ENCODE results near the gene NELL1. TPM values are rescaled to one million over a fixed set of nuclear protein-coding genes. Genes with fewer than 3 reads are reported as not detected.

NELL1 gene
- total and polyA plus RNA-seq, 4 donors: 0.05 to 0.31 (median 0.12) TPM; not detected in 1

DNA sequence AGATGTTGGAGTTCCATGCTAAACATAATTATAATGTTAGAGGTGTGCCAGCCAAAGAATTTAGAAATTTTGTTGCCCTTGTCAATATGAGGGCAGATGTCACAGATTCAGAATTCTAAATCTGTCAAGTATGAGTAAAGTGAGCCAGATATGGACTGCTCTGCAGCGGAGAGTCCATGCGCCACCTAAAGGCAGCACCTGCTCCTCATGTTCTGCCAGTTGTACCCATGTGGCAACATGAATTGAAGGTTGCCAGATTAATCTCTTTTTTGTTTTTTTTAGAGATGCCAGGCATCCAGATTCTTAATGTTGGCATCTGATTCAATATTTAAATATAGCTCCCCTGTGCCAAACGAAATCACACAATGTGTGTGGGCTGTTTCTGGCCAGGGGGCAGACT lies 844.9 kb downstream of the NELL1 start:
- ATAC-seq (ENCODE audit: insufficient read depth, low FRiP score): no peak
- H3K9me3 ChIP-seq (ENCODE audit: control insufficient read depth in 4 of 4, insufficient read depth in 3 of 4, low read length in 3 of 4): no peaks in the 10 kb centered on the region
- H3K9ac ChIP-seq (ENCODE audit: insufficient read depth in 1 of 2, low read length in 2 of 2): no peak overlapping the region
- DNase-seq: peak; percentile 2 to 13 (median 12)
- WGBS, 2 donors: 64 to 65% methylated on average over 3 of the region's 3 CpGs
- H3K27me3 ChIP-seq (ENCODE audit: control insufficient read depth in 3 of 3, insufficient read depth in 3 of 3, low read length in 2 of 3): no peaks in the 10 kb centered on the region
- TF ChIP-seq, protein P1, sequence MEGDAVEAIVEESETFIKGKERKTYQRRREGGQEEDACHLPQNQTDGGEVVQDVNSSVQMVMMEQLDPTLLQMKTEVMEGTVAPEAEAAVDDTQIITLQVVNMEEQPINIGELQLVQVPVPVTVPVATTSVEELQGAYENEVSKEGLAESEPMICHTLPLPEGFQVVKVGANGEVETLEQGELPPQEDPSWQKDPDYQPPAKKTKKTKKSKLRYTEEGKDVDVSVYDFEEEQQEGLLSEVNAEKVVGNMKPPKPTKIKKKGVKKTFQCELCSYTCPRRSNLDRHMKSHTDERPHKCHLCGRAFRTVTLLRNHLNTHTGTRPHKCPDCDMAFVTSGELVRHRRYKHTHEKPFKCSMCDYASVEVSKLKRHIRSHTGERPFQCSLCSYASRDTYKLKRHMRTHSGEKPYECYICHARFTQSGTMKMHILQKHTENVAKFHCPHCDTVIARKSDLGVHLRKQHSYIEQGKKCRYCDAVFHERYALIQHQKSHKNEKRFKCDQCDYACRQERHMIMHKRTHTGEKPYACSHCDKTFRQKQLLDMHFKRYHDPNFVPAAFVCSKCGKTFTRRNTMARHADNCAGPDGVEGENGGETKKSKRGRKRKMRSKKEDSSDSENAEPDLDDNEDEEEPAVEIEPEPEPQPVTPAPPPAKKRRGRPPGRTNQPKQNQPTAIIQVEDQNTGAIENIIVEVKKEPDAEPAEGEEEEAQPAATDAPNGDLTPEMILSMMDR (IDR thresholded peaks at IDR 0.05; ENCODE audit: control extremely low read depth, extremely low read depth): no peak
- H3K36me3 ChIP-seq (ENCODE audit: control insufficient read depth in 4 of 4, insufficient read depth in 4 of 4, low read length in 4 of 4): no peaks in the 10 kb centered on the region
- no peaks in the 10 kb centered on the region for H3K4me1 ChIP-seq (ENCODE audit: control insufficient read depth in 5 of 5, insufficient read depth in 5 of 5, low read length in 5 of 5)
- no peak overlapping the region for H3K27ac ChIP-seq (ENCODE audit: low read depth in 1 of 2, low read length in 1 of 2)
- H3K4me3 ChIP-seq: no peak overlapping the region

DNA sequence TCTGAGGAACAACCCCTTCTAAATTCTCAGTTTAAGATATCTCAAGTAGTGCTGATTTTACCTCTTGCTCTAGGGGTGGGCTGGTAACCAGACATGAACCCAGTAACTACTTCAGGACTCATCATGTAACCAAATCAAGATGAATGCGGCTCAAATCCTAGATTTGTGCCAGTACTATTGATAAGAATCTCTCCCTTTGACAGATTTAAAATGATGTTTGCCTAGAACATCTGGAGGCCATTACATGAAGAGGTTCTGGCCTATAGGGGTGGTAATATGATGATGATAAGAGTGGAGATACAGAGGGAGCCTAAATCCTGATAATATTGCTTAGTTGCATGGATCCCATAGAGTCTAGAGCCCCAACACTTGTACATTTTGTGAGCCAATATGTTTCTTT lies 850.9 kb downstream of the NELL1 start:
- no peak for ATAC-seq (ENCODE audit: insufficient read depth, low FRiP score)
- H3K4me3 ChIP-seq: no peak overlapping the region
- H3K4me1 ChIP-seq (ENCODE audit: control insufficient read depth in 5 of 5, insufficient read depth in 5 of 5, low read length in 5 of 5): no peaks in the 10 kb centered on the region
- H3K9me3 ChIP-seq (ENCODE audit: control insufficient read depth in 4 of 4, insufficient read depth in 3 of 4, low read length in 3 of 4): no peaks in the 10 kb centered on the region
- 85 to 88% methylated on average over 1 of the region's 1 CpG for WGBS, 2 donors
- no peaks in the 10 kb centered on the region for H3K27me3 ChIP-seq (ENCODE audit: control insufficient read depth in 3 of 3, insufficient read depth in 3 of 3, low read length in 2 of 3)
- TF ChIP-seq, protein P1 (IDR thresholded peaks at IDR 0.05; ENCODE audit: control extremely low read depth, extremely low read depth): no peak
- H3K36me3 ChIP-seq (ENCODE audit: control insufficient read depth in 4 of 4, insufficient read depth in 4 of 4, low read length in 4 of 4): no peaks in the 10 kb centered on the region
- no peak overlapping the region for H3K9ac ChIP-seq (ENCODE audit: insufficient read depth in 1 of 2, low read length in 2 of 2)
- H3K27ac ChIP-seq (ENCODE audit: low read depth in 1 of 2, low read length in 1 of 2): no peak overlapping the region
- no peak for DNase-seq

DNA sequence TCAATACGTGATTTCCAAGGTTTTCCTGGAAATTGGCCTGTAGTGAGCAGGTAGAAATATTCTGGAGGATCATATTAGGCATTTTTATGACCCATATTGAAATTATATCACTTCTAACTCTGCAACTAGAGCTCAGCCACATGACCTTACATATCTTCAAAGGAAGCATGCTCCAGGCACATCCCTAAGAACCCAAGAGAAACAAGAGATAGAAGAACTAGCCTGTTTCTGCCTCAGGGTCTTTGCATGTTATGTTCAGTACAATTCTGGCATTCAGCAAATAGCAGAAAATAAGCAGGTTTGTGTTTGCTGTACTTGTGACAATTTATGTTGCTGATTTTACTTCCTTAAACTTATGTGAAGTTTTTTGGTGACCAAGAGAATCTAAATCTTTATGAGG lies 859.8 kb downstream of the NELL1 start:
- H3K4me3 ChIP-seq: no peak overlapping the region
- H3K4me1 ChIP-seq (ENCODE audit: control insufficient read depth in 5 of 5, insufficient read depth in 5 of 5, low read length in 5 of 5): no peaks in the 10 kb centered on the region
- DNase-seq (no peak), ATAC-seq (ENCODE audit: insufficient read depth, low FRiP score) (no peak)
- H3K36me3 ChIP-seq (ENCODE audit: control insufficient read depth in 4 of 4, insufficient read depth in 4 of 4, low read length in 4 of 4): no peaks in the 10 kb centered on the region
- no peaks in the 10 kb centered on the region for H3K27me3 ChIP-seq (ENCODE audit: control insufficient read depth in 3 of 3, insufficient read depth in 3 of 3, low read length in 2 of 3)
- H3K27ac ChIP-seq (ENCODE audit: low read depth in 1 of 2, low read length in 1 of 2): no peak overlapping the region
- TF ChIP-seq, protein P1 (IDR thresholded peaks at IDR 0.05; ENCODE audit: control extremely low read depth, extremely low read depth): no peak
- H3K9me3 ChIP-seq (ENCODE audit: control insufficient read depth in 4 of 4, insufficient read depth in 3 of 4, low read length in 3 of 4): peaks cover 0 to 2% (median 0%) of the 10 kb centered on the region in 4 donors
- WGBS, 2 donors: 69 to 82% methylated on average over 1 of the region's 1 CpG
- H3K9ac ChIP-seq (ENCODE audit: insufficient read depth in 1 of 2, low read length in 2 of 2): no peak overlapping the region

DNA sequence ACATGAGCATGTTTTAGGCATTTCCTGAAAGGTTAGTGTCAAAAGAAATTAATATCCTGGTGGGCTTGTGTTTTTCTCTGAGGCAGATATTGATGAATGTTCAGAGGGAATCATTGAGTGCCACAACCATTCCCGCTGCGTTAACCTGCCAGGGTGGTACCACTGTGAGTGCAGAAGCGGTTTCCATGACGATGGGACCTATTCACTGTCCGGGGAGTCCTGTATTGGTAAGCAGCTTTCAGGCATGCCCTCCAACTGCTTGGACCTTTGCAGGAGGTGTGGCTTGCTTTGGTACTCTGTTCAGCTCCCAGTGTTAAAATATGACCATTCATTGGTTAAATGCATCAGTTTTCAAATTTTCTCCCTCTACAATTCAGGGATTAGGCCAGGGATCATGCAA lies 864.9 kb downstream of the NELL1 start:
- no peaks in the 10 kb centered on the region for H3K9me3 ChIP-seq (ENCODE audit: control insufficient read depth in 4 of 4, insufficient read depth in 3 of 4, low read length in 3 of 4)
- no peak overlapping the region for H3K27ac ChIP-seq (ENCODE audit: low read depth in 1 of 2, low read length in 1 of 2)
- no peaks in the 10 kb centered on the region for H3K4me1 ChIP-seq (ENCODE audit: control insufficient read depth in 5 of 5, insufficient read depth in 5 of 5, low read length in 5 of 5)
- H3K27me3 ChIP-seq (ENCODE audit: control insufficient read depth in 3 of 3, insufficient read depth in 3 of 3, low read length in 2 of 3): no peaks in the 10 kb centered on the region
- H3K9ac ChIP-seq (ENCODE audit: insufficient read depth in 1 of 2, low read length in 2 of 2): no peak overlapping the region
- no peak overlapping the region for H3K4me3 ChIP-seq
- TF ChIP-seq, protein P1 (IDR thresholded peaks at IDR 0.05; ENCODE audit: control extremely low read depth, extremely low read depth): no peak
- WGBS, 2 donors: 80 to 81% methylated on average over 5 of the region's 5 CpGs
- H3K36me3 ChIP-seq (ENCODE audit: control insufficient read depth in 4 of 4, insufficient read depth in 4 of 4, low read length in 4 of 4): no peaks in the 10 kb centered on the region
- no peak for DNase-seq
- no peak for ATAC-seq (ENCODE audit: insufficient read depth, low FRiP score)
